GM12873 (cell line): Measurements from ENCODE around the gene TIPRL.

Source experiments
- TF ChIP-seq, protein P1 (sequence below): IDR thresholded peaks from 2 replicates; pipeline ENCODE4 v1.5.1; 2012; ENCODE audit warnings: low read depth, mild to moderate bottlenecking, moderate library complexity, low read length, control low read depth; ENCODE audit not compliant: insufficient read depth; ENCODE audit errors: missing control alignments

The TIPRL gene

GRCh38 chr1:168202941-168203654, 24.3 kb downstream of the TIPRL start:
- TF ChIP-seq, protein P1, sequence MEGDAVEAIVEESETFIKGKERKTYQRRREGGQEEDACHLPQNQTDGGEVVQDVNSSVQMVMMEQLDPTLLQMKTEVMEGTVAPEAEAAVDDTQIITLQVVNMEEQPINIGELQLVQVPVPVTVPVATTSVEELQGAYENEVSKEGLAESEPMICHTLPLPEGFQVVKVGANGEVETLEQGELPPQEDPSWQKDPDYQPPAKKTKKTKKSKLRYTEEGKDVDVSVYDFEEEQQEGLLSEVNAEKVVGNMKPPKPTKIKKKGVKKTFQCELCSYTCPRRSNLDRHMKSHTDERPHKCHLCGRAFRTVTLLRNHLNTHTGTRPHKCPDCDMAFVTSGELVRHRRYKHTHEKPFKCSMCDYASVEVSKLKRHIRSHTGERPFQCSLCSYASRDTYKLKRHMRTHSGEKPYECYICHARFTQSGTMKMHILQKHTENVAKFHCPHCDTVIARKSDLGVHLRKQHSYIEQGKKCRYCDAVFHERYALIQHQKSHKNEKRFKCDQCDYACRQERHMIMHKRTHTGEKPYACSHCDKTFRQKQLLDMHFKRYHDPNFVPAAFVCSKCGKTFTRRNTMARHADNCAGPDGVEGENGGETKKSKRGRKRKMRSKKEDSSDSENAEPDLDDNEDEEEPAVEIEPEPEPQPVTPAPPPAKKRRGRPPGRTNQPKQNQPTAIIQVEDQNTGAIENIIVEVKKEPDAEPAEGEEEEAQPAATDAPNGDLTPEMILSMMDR: no peak

- TF ChIP-seq, protein P1: no peak
Observed at GRCh38 chr1:168206111-168206510, 27.3 kb downstream of the TIPRL start.

DNA sequence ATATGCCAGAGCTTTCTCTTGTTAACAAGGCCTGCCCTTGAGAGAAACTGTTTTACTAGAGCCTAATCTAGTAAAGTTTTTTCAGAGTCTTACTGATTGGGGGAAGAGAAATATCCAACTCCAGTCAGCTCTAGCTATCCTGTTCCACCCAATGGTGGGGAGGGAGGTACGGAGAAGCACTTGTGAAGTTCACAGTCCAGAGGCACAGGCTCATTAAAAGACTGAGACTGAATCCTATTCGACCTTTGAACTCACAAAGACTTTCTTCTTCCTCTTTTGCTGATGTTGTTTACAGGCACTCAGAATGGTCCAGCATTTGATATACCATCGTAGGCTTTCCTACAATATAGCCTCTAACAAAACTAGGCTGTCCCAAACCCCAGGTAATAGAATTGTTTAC, 31.6 kb downstream of the TIPRL start:
- TF ChIP-seq, protein P1: no peak

DNA sequence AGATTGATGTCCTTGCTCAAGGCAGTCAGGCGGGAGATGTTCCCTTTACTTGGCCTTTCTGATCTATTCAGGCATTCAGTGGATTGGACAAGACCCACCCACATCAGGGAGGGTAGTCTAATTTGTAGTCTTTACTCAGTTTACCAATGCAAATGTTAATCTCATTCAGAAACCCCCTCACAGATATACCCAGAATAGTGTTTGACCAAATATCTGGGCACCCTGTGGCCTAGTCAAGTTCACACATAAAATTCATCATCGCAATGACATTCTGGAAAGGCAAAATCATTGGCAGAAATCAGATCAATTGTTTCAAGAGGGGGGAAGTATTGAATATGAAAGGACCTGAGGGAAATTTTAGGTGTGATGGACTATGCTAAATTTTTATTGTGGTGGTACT, 34.6 kb downstream of the TIPRL start:
- TF ChIP-seq, protein P1: no peak

GRCh38 chr1:168216171-168216570, 37.4 kb downstream of the TIPRL start:
- TF ChIP-seq, protein P1: no peak

GRCh38 chr1:168217664-168218063, 38.9 kb downstream of the TIPRL start:
- TF ChIP-seq, protein P1: no peak

- TF ChIP-seq, protein P1: no peak
Observed at GRCh38 chr1:168218658-168219057, 39.9 kb downstream of the TIPRL start.

- TF ChIP-seq, protein P1: no peak
Observed at GRCh38 chr1:168220470-168220871, 41.7 kb downstream of the TIPRL start.
